HG02943 (cell line): ENCODE measurements around the gene PMAIP1.

ENCODE experiments used
- ATAC-seq: cut with Tn5 transposase; IDR thresholded peaks from one replicate; pipeline ENCODE4 v1.9.1; 2021; ENCODE audit warnings: mild to moderate bottlenecking, low read depth, moderate library complexity; ENCODE audit not compliant: unreplicated experiment

The PMAIP1 gene

GRCh38 chr18:59909289-59910036, 9.7 kb downstream of the PMAIP1 start:
- ATAC-seq, result no peak

- ATAC-seq, result no peak
These were observed 11.2 kb downstream of the PMAIP1 start for GRCh38 chr18:59910967-59911366.

GRCh38 chr18:59911600-59911999, 11.8 kb downstream of the PMAIP1 start:
- ATAC-seq, result no peak

GRCh38 chr18:59912007-59912550, 12.3 kb downstream of the PMAIP1 start:
- no peak for ATAC-seq

- ATAC-seq, result no peak
These were observed 15.8 kb downstream of the PMAIP1 start for GRCh38 chr18:59915606-59916005.

- no peak for ATAC-seq
These were observed 16.9 kb downstream of the PMAIP1 start for GRCh38 chr18:59916746-59917145.

- ATAC-seq, result no peak
These were observed 17.6 kb downstream of the PMAIP1 start for GRCh38 chr18:59917422-59917821.

- peak; percentile 53 for ATAC-seq
These were observed 18.5 kb downstream of the PMAIP1 start for GRCh38 chr18:59918320-59918755.

GRCh38 chr18:59918997-59919396, 19.2 kb downstream of the PMAIP1 start:
- no peak for ATAC-seq

- ATAC-seq, result peak; percentile 40
These were observed 21.6 kb downstream of the PMAIP1 start for GRCh38 chr18:59921384-59921891.

GRCh38 chr18:59923539-59924196, 23.9 kb downstream of the PMAIP1 start:
- ATAC-seq, result peak; percentile 41

GRCh38 chr18:59926131-59926530, 26.3 kb downstream of the PMAIP1 start:
- ATAC-seq, result no peak

- ATAC-seq, result peak; percentile 54
These were observed 27.5 kb downstream of the PMAIP1 start for GRCh38 chr18:59927246-59927825.

- ATAC-seq, result no peak
These were observed 28.4 kb downstream of the PMAIP1 start for GRCh38 chr18:59928201-59928600.

GRCh38 chr18:59929621-59930295, 30.0 kb downstream of the PMAIP1 start:
- ATAC-seq, result no peak

- ATAC-seq, result no peak
These were observed 32.6 kb downstream of the PMAIP1 start for GRCh38 chr18:59932401-59932800.

GRCh38 chr18:59938676-59939075, 38.9 kb downstream of the PMAIP1 start:
- ATAC-seq, result no peak

- ATAC-seq, result no peak
These were observed 39.3 kb downstream of the PMAIP1 start for GRCh38 chr18:59939127-59939526.

- ATAC-seq, result no peak
These were observed 40.3 kb downstream of the PMAIP1 start for GRCh38 chr18:59940068-59940467.

- ATAC-seq, result no peak
These were observed 41.5 kb downstream of the PMAIP1 start for GRCh38 chr18:59941331-59941730.

GRCh38 chr18:59942601-59943000, 42.8 kb downstream of the PMAIP1 start:
- ATAC-seq, result no peak
